HL-60 (cell line): ENCODE results near the gene SCAI.

ENCODE experiments used
- POLR2AphosphoS5 ChIP-seq: IDR thresholded peaks from 2 replicates; pipeline ENCODE4 v1.6.1; 2012; ENCODE audit warnings: low read depth
- SPI1 ChIP-seq: IDR thresholded peaks from 2 replicates; pipeline ENCODE4 v1.6.1; 2012; ENCODE audit warnings: low read depth, mild to moderate bottlenecking, borderline replicate concordance
- TF ChIP-seq, protein P1 (sequence below): IDR thresholded peaks from one replicate; pipeline ENCODE4 v1.5.1; 2011; ENCODE audit warnings: low read length, control low read depth, inconsistent platforms; ENCODE audit not compliant: insufficient read depth

DNA sequence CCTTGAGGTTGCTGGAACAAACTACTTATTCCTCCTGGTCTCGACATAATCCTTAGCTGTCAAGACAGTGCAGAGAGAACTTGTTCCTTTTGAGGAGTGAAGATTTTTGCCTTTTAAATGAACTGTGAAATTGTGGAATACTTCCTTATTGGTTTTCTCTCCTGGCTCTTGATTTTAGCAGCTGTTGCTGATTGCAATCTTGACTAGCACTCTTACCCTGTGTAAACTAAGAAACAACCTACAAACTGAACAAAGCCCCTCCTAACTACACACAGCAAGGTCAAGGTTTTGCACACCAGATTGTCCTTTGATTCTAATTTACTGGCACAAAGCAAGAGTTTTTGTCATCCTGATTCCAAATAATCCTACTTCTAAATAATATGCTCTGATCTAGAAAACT, 118.4 kb downstream of the SCAI start:
- TF ChIP-seq, protein P1, sequence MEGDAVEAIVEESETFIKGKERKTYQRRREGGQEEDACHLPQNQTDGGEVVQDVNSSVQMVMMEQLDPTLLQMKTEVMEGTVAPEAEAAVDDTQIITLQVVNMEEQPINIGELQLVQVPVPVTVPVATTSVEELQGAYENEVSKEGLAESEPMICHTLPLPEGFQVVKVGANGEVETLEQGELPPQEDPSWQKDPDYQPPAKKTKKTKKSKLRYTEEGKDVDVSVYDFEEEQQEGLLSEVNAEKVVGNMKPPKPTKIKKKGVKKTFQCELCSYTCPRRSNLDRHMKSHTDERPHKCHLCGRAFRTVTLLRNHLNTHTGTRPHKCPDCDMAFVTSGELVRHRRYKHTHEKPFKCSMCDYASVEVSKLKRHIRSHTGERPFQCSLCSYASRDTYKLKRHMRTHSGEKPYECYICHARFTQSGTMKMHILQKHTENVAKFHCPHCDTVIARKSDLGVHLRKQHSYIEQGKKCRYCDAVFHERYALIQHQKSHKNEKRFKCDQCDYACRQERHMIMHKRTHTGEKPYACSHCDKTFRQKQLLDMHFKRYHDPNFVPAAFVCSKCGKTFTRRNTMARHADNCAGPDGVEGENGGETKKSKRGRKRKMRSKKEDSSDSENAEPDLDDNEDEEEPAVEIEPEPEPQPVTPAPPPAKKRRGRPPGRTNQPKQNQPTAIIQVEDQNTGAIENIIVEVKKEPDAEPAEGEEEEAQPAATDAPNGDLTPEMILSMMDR: no peak
- TF ChIP-seq POLR2AphosphoS5 (no peak), SPI1 (no peak)
